Panc1 (cell line): ENCODE results near the gene MAGI2.

ENCODE experiments used
- POLR2AphosphoS5 ChIP-seq: IDR thresholded peaks from 2 replicates; pipeline ENCODE4 v1.6.1; 2012; ENCODE audit warnings: mild to moderate bottlenecking, low read depth, low read length, moderate library complexity
- REST ChIP-seq, 2 experiments: IDR thresholded peaks; 2 replicates each; pipeline ENCODE4 v1.6.1; 2011 to 2012; ENCODE audit warnings: low read depth in 2 of 2, control low read depth in 1 of 2, low read length in 1 of 2, mild to moderate bottlenecking in 1 of 2, moderate library complexity in 1 of 2; ENCODE audit not compliant: insufficient read depth in 1 of 2
- TCF7L2 ChIP-seq: IDR thresholded peaks from 2 replicates; pipeline ENCODE4 v1.6.1; 2011; ENCODE audit warnings: mild to moderate bottlenecking, low read depth, low read length, inconsistent platforms

GRCh38 chr7:78171398-78171797 lies 1282.1 kb downstream of the MAGI2 start:
- TF ChIP-seq TCF7L2 (no peak), REST (IDR thresholded peaks at IDR 0.05; ENCODE audit: insufficient read depth in 1 of 2, low read depth in 2 of 2, low read length in 1 of 2) (no peak), POLR2AphosphoS5 (no peak)
